Neural cell (in vitro differentiated cells): ENCODE measurements around the gene EFCAB6. TPM values are rescaled to one million over a fixed set of nuclear protein-coding genes. Genes with fewer than 3 reads are reported as not detected.

Source experiments
- H2AFZ ChIP-seq: fragments of 200-600, 300-800 bp; sonication (generic), shearing (Covaris generic); 2 replicates; pipeline ENCODE4 v1.6.0; 2014; ENCODE audit warnings: low read depth, mild to moderate bottlenecking, antibody characterized with exemption, low read length, moderate library complexity
- H3F3A ChIP-seq: fragments of 200-600 bp; shearing (Covaris generic); 2 replicates; pipeline ENCODE4 v1.6.1; 2016; ENCODE audit warnings: mild to moderate bottlenecking, moderate library complexity, mixed read lengths, antibody characterized with exemption, low read length; ENCODE audit not compliant: insufficient read depth, poor library complexity, severe bottlenecking
- H3K27ac ChIP-seq: fragments of 200-600, 300-800 bp; sonication (generic), shearing (Covaris generic); 2 replicates; pipeline ENCODE4 v1.5.1; 2014; ENCODE audit warnings: mild to moderate bottlenecking, low read length, moderate library complexity
- H3K27me3 ChIP-seq: fragments of 300-800, 200-600 bp; sonication (generic), shearing (Covaris generic); 2 replicates; pipeline ENCODE4 v1.6.0; 2014; ENCODE audit warnings: mild to moderate bottlenecking, low read depth, low read length, moderate library complexity; ENCODE audit not compliant: insufficient read depth
- H3K36me3 ChIP-seq: fragments of 300-800, 200-600 bp; sonication (generic), shearing (Covaris generic); 2 replicates; pipeline ENCODE4 v1.5.1; 2014; ENCODE audit warnings: mild to moderate bottlenecking, antibody characterized with exemption, low read length, moderate library complexity; ENCODE audit not compliant: insufficient read depth
- H3K4me2 ChIP-seq: fragments of 300-800, 200-600 bp; sonication (generic), shearing (Covaris generic); 2 replicates; pipeline ENCODE4 v1.6.0; 2014; ENCODE audit warnings: mild to moderate bottlenecking, low read length
- H3K4me3 ChIP-seq: fragments of 300-800, 200-600 bp; sonication (generic), shearing (Covaris generic); 2 replicates; pipeline ENCODE4 v1.5.1; 2014; ENCODE audit warnings: mild to moderate bottlenecking, low read length, moderate library complexity
- H3K79me2 ChIP-seq: fragments of 200-600 bp; shearing (Covaris generic); replicated peaks from 2 replicates; pipeline ENCODE4 v1.6.0; 2014; ENCODE audit warnings: mild to moderate bottlenecking, low read length, moderate library complexity; ENCODE audit not compliant: insufficient read depth
- H3K9ac ChIP-seq: fragments of 300-800, 200-600 bp; sonication (generic), shearing (Covaris generic); 2 replicates; pipeline ENCODE4 v1.6.1; 2016; ENCODE audit warnings: mild to moderate bottlenecking, low read length, mixed read lengths
- H3K9me2 ChIP-seq: fragments of 200-600 bp; shearing (Covaris generic); 2 replicates; pipeline ENCODE4 v1.6.1; 2016; ENCODE audit warnings: mild to moderate bottlenecking, low read length, mixed read lengths; ENCODE audit not compliant: insufficient read depth
- H3K9me3 ChIP-seq: fragments of 200-600, 300-800 bp; sonication (generic), shearing (Covaris generic); 2 replicates; pipeline ENCODE4 v1.6.1; 2016; ENCODE audit warnings: mild to moderate bottlenecking, mixed run types, low read length, moderate library complexity, mixed read lengths
- H4K20me1 ChIP-seq: fragments of 200-600 bp; shearing (Covaris generic); 2 replicates; pipeline ENCODE4 v1.6.1; 2016; ENCODE audit warnings: mild to moderate bottlenecking, mixed run types; ENCODE audit not compliant: insufficient read depth
- EP300 ChIP-seq: fragments of 450-650 bp; conservative IDR thresholded peaks from 2 replicates; pipeline ENCODE4 v1.6.1; 2014; ENCODE audit warnings: antibody characterized with exemption, mild to moderate bottlenecking, moderate library complexity; ENCODE audit not compliant: poor library complexity, severe bottlenecking
- EZH2 ChIP-seq: fragments of 200-600, 300-800 bp; shearing (Covaris generic), sonication (generic); IDR thresholded peaks from 2 replicates; pipeline ENCODE4 v1.6.1; 2014; ENCODE audit warnings: antibody characterized with exemption, low read length, borderline replicate concordance, mild to moderate bottlenecking; ENCODE audit not compliant: insufficient read depth, poor library complexity, severe bottlenecking
- MXI1 ChIP-seq: fragments of 450-650 bp; conservative IDR thresholded peaks from 2 replicates; pipeline ENCODE4 v1.6.1; 2014; ENCODE audit warnings: antibody characterized with exemption, mild to moderate bottlenecking; ENCODE audit not compliant: poor library complexity, severe bottlenecking
- POLR2AphosphoS5 ChIP-seq: IDR thresholded peaks from 2 replicates; pipeline ENCODE4 v1.6.1; 2012
- RAD21 ChIP-seq: fragments of 450-650 bp; conservative IDR thresholded peaks from 2 replicates; pipeline ENCODE4 v1.6.1; 2014; ENCODE audit warnings: antibody characterized with exemption, mild to moderate bottlenecking, moderate library complexity
- SMC3 ChIP-seq: fragments of 450-650 bp; conservative IDR thresholded peaks from 2 replicates; pipeline ENCODE4 v1.6.1; 2014; ENCODE audit warnings: antibody characterized with exemption, mild to moderate bottlenecking, moderate library complexity; ENCODE audit not compliant: poor library complexity
- TAF1 ChIP-seq: IDR thresholded peaks from 2 replicates; pipeline ENCODE4 v1.6.1; 2012; ENCODE audit warnings: low read depth
- polyA plus RNA-seq: library from polyadenylated mRNA; depleted of rRNA; stranded (reverse); fragments of >200 nt; gene quantifications from 2 replicates; pipeline ENCODE4 v1.2.3, GENCODE V29; 2014
- TF ChIP-seq, protein P1 (sequence below): IDR thresholded peaks from 2 replicates; pipeline ENCODE4 v1.6.1; 2012; ENCODE audit warnings: borderline replicate concordance
- TF ChIP-seq, protein P2 (sequence below): fragments of 450-650 bp; IDR thresholded peaks from 2 replicates; pipeline ENCODE4 v1.5.1; 2014; ENCODE audit warnings: antibody characterized with exemption, mild to moderate bottlenecking, moderate library complexity; ENCODE audit not compliant: poor library complexity, severe bottlenecking

EFCAB6 gene
- polyA plus RNA-seq, 1 donor from 2014 or later: 1.4 TPM

DNA sequence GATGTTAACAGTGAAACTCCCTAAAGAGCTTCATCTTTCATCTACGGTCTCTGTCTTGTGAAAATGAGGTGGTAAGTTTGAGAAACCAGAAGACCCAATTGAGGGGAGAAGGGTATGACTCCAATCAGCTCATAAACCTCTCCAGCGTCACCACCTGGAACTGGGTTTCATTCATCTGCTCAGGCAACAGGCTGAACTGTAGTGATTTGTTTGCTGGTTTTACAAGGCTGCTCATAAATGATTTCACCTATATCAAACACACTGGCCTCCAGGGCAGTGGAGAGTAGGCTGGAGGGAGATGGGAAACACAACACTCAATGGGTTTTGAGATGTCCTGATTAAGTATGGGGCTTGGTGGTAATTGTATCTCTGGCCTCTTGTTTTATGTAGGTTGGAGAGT lies 79.0 kb downstream of the EFCAB6 start (continued):
- TF ChIP-seq TAF1 (no peak), SMC3 (no peak), POLR2AphosphoS5 (no peak)

DNA sequence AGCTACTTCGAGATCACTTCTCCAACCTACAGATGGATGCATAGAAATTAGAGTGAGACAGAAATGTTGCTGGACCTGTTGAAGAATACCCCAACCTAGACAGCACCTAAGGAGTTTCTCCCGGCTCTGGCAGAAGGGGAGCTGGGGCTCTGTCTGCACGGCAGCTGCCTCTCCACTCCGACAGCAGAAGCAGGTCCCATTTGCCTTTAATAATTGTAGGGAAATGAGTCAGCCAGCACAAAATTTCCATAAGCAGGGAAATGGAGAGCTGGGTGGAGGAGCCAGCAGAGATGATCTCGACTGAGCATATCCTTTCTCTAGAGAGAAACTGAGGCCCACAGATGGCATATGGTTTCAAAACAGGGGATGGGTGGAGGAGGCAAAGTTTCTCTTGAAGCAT lies 80.1 kb downstream of the EFCAB6 start:
- TF ChIP-seq MXI1 (no peak), POLR2AphosphoS5 (no peak), EP300 (no peak), SMC3 (no peak), RAD21 (no peak), EZH2 (no peak), TAF1 (no peak)
- TF ChIP-seq, protein P1, sequence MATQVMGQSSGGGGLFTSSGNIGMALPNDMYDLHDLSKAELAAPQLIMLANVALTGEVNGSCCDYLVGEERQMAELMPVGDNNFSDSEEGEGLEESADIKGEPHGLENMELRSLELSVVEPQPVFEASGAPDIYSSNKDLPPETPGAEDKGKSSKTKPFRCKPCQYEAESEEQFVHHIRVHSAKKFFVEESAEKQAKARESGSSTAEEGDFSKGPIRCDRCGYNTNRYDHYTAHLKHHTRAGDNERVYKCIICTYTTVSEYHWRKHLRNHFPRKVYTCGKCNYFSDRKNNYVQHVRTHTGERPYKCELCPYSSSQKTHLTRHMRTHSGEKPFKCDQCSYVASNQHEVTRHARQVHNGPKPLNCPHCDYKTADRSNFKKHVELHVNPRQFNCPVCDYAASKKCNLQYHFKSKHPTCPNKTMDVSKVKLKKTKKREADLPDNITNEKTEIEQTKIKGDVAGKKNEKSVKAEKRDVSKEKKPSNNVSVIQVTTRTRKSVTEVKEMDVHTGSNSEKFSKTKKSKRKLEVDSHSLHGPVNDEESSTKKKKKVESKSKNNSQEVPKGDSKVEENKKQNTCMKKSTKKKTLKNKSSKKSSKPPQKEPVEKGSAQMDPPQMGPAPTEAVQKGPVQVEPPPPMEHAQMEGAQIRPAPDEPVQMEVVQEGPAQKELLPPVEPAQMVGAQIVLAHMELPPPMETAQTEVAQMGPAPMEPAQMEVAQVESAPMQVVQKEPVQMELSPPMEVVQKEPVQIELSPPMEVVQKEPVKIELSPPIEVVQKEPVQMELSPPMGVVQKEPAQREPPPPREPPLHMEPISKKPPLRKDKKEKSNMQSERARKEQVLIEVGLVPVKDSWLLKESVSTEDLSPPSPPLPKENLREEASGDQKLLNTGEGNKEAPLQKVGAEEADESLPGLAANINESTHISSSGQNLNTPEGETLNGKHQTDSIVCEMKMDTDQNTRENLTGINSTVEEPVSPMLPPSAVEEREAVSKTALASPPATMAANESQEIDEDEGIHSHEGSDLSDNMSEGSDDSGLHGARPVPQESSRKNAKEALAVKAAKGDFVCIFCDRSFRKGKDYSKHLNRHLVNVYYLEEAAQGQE: no peak
- TF ChIP-seq, protein P2, sequence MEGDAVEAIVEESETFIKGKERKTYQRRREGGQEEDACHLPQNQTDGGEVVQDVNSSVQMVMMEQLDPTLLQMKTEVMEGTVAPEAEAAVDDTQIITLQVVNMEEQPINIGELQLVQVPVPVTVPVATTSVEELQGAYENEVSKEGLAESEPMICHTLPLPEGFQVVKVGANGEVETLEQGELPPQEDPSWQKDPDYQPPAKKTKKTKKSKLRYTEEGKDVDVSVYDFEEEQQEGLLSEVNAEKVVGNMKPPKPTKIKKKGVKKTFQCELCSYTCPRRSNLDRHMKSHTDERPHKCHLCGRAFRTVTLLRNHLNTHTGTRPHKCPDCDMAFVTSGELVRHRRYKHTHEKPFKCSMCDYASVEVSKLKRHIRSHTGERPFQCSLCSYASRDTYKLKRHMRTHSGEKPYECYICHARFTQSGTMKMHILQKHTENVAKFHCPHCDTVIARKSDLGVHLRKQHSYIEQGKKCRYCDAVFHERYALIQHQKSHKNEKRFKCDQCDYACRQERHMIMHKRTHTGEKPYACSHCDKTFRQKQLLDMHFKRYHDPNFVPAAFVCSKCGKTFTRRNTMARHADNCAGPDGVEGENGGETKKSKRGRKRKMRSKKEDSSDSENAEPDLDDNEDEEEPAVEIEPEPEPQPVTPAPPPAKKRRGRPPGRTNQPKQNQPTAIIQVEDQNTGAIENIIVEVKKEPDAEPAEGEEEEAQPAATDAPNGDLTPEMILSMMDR: no peak
- no peak overlapping the region for H3K9ac ChIP-seq
- H3K36me3 ChIP-seq: no peaks in the 10 kb centered on the region
- no peak overlapping the region for H3K27ac ChIP-seq
- H3K9me2 ChIP-seq: no peaks in the 10 kb centered on the region
- no peaks in the 10 kb centered on the region for H4K20me1 ChIP-seq
- H3F3A ChIP-seq: no peaks in the 10 kb centered on the region
- H3K79me2 ChIP-seq: no peaks in the 10 kb centered on the region
- no peaks in the 10 kb centered on the region for H3K9me3 ChIP-seq
- no peak overlapping the region for H3K4me3 ChIP-seq
- no peak overlapping the region for H3K4me2 ChIP-seq
- H3K27me3 ChIP-seq: no peaks in the 10 kb centered on the region
- no peak overlapping the region for H2AFZ ChIP-seq

DNA sequence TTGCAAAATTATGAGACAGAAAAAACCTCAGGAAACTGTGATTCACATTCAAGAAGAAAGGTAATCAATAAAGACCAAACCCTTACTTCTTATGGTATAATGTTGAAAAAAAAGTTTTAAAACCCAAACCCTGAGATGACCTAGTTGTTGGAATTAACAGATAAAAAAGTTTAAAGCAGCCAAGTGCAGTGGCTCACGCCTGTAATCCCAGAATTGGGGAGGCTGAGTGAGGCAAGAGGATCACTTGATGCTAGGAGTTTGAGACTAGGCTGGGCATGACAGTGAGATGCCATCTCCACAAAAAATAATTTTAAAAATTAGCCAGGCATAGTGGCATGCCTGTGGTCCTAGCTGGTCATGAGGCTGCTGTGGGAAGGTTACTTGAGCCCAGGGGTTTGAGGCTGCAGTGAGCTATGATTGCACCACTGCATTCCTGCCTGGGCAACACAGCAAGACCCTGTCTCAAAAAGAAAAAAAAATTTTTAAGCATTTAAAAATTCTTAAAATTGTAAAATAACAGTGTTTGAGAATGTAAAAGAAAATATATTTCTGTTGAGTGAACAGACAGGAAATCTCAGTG lies 85.1 kb downstream of the EFCAB6 start:
- TF ChIP-seq TAF1: no peak
- no peak for TF ChIP-seq RAD21
- no peak for TF ChIP-seq EP300
- TF ChIP-seq, protein P2: no peak
- no peak for TF ChIP-seq MXI1
- TF ChIP-seq POLR2AphosphoS5: no peak
- no peak for TF ChIP-seq SMC3
- no peak for TF ChIP-seq EZH2
- TF ChIP-seq, protein P1: no peak
- no peak overlapping the region for H3K27ac ChIP-seq

More for the DNA sequence above, 85.1 kb downstream of the EFCAB6 start:
- H3K36me3 ChIP-seq: no peaks in the 10 kb centered on the region
- H4K20me1 ChIP-seq: no peaks in the 10 kb centered on the region
- H3K79me2 ChIP-seq: no peaks in the 10 kb centered on the region
- H3K9me3 ChIP-seq: no peaks in the 10 kb centered on the region
- H3K27me3 ChIP-seq: no peaks in the 10 kb centered on the region
- no peak overlapping the region for H3K9ac ChIP-seq
- no peak overlapping the region for H3K4me2 ChIP-seq
- H3F3A ChIP-seq: no peaks in the 10 kb centered on the region
- no peak overlapping the region for H3K4me3 ChIP-seq
- H2AFZ ChIP-seq: no peak overlapping the region
- H3K9me2 ChIP-seq: no peaks in the 10 kb centered on the region
